Transverse colon (tissue), 4 donors: ENCODE measurements around the gene KRTAP10-2.

Source experiments
- EP300 ChIP-seq: sonication (generic); formaldehyde crosslinking; IDR thresholded peaks from one replicate; pipeline ENCODE4 v1.6.1; 2017; ENCODE audit warnings: antibody characterized with exemption, low read depth
- POLR2A ChIP-seq: fragments of 450-650 bp; IDR thresholded peaks from one replicate; pipeline ENCODE4 v1.6.1; 2016; ENCODE audit warnings: antibody characterized with exemption, mild to moderate bottlenecking, moderate library complexity
- POLR2AphosphoS5 ChIP-seq, 3 donors: sonication (generic); formaldehyde crosslinking; IDR thresholded peaks; one replicate each; pipeline ENCODE4 v1.6.1; 2016; ENCODE audit warnings: antibody characterized with exemption in 3 of 3
- TF ChIP-seq, protein P1 (sequence below), 5 experiments: fragments of 200-600 bp in 3 of 5; fragments of 450-650 bp in 2 of 5; sonication (generic) in 3 of 5; IDR thresholded peaks; 1 replicate in 2 of 5; 2 replicates in 3 of 5; pipeline ENCODE4 v1.5.1; 2016 to 2017; ENCODE audit warnings: antibody characterized with exemption in 5 of 5, inconsistent platforms in 3 of 5, mild to moderate bottlenecking in 2 of 5, moderate library complexity in 1 of 5

- TF ChIP-seq, protein P1, sequence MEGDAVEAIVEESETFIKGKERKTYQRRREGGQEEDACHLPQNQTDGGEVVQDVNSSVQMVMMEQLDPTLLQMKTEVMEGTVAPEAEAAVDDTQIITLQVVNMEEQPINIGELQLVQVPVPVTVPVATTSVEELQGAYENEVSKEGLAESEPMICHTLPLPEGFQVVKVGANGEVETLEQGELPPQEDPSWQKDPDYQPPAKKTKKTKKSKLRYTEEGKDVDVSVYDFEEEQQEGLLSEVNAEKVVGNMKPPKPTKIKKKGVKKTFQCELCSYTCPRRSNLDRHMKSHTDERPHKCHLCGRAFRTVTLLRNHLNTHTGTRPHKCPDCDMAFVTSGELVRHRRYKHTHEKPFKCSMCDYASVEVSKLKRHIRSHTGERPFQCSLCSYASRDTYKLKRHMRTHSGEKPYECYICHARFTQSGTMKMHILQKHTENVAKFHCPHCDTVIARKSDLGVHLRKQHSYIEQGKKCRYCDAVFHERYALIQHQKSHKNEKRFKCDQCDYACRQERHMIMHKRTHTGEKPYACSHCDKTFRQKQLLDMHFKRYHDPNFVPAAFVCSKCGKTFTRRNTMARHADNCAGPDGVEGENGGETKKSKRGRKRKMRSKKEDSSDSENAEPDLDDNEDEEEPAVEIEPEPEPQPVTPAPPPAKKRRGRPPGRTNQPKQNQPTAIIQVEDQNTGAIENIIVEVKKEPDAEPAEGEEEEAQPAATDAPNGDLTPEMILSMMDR (IDR thresholded peaks at IDR 0.05): no peak
- TF ChIP-seq POLR2A (no peak), POLR2AphosphoS5 (IDR thresholded peaks at IDR 0.05) (no peak), EP300 (no peak)
Observed at GRCh38 chr21:44594406-44594916, 43.2 kb upstream of the KRTAP10-2 start.
